ENCODE data around the gene LILRB2. TPM values are rescaled to one million over a fixed set of nuclear protein-coding genes. Genes with fewer than 3 reads are reported as not detected.

LILRB2 gene
- total and polyA plus RNA-seq, 2 donors (not counting 3 experiments of a cell fraction or from before 2014, with no cell fraction given), result not detected

- Histone ChIP-seq H3K79me2 (ENCODE audit: control insufficient read depth, insufficient read depth, low read length) (no peaks in the 10 kb centered on the region), H3K4me3 (replicated peaks in 1 of 3; ENCODE audit: insufficient read depth in 1 of 3, low read depth in 1 of 3, low read length in 3 of 3) (no peak overlapping the region), H3K9me1 (replicated peaks; ENCODE audit: control insufficient read depth, extremely low read depth, insufficient read depth, low read length) (no peaks in the 10 kb centered on the region), H4K20me1 (replicated peaks; ENCODE audit: control insufficient read depth, extremely low read depth, insufficient read depth, low read length) (no peaks in the 10 kb centered on the region), H3K27ac (ENCODE audit: insufficient read depth, low read depth, low read length) (no peak overlapping the region), H3K4me2 (ENCODE audit: insufficient read depth, low read length) (no peak overlapping the region), H3K9me3 (replicated peaks; ENCODE audit: control insufficient read depth, insufficient read depth, low read length) (no peaks in the 10 kb centered on the region), H3K36me3 (ENCODE audit: control insufficient read depth in 2 of 2, extremely low read depth in 1 of 2, insufficient read depth in 2 of 2, low read length in 2 of 2) (no peaks in the 10 kb centered on the region), H2AFZ (ENCODE audit: low read depth, low read length) (no peak overlapping the region), H3K27me3 (ENCODE audit: control insufficient read depth in 2 of 2, insufficient read depth in 2 of 2, low read length in 2 of 2) (no peaks in the 10 kb centered on the region), H3K9ac (replicated peaks; ENCODE audit: extremely low read depth, insufficient read depth, low read length) (no peak overlapping the region), H3K4me1 (ENCODE audit: control insufficient read depth, extremely low read depth, insufficient read depth, low read length) (no peaks in the 10 kb centered on the region)
- POLR2A ChIA-PET, result no interaction called here
- BruUV-seq (replicated peaks), result no TSS peak
- FAIRE-seq (no peak), DNase-seq (ENCODE audit: low read depth, low spot score) (no peak)
- TF ChIP-seq, protein P1, sequence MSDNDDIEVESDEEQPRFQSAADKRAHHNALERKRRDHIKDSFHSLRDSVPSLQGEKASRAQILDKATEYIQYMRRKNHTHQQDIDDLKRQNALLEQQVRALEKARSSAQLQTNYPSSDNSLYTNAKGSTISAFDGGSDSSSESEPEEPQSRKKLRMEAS (IDR thresholded peaks at IDR 0.05; ENCODE audit: insufficient read depth, insufficient read length), result no peak
- TF ChIP-seq POLR2A (IDR thresholded peaks at IDR 0.05; ENCODE audit: low read depth, low read length), result no peak
- no peak for TF ChIP-seq FOS (IDR thresholded peaks at IDR 0.05; ENCODE audit: borderline replicate concordance, insufficient read depth, low read length)
- TF ChIP-seq JUN (IDR thresholded peaks at IDR 0.05; ENCODE audit: borderline replicate concordance, insufficient read depth, insufficient read length, low read depth), result no peak
- no peak for TF ChIP-seq GATA2 (IDR thresholded peaks at IDR 0.05; ENCODE audit: insufficient read depth, insufficient read length, low read depth, low read length)
- TF ChIP-seq POLR2AphosphoS5 (IDR thresholded peaks at IDR 0.05; ENCODE audit: insufficient read depth, low read depth, low read length), result no peak
- TF ChIP-seq CTCF (IDR thresholded peaks at IDR 0.05; ENCODE audit: extremely low read depth in 1 of 2, insufficient read depth in 1 of 2, low read depth in 1 of 2, low read length in 2 of 2), result no peak
- TF ChIP-seq EZH2 (IDR thresholded peaks at IDR 0.05; ENCODE audit: borderline replicate concordance, low read depth, low read length, severe bottlenecking), result no peak
- TF ChIP-seq MYC (IDR thresholded peaks at IDR 0.05; ENCODE audit: low read depth, low read length), result no peak
- intact Hi-C loops (cut with micrococcal nuclease) (loop anchor here (5.0 kb wide), 1 partner anchor 333 kb away; the partner anchor contains the start of gene LILRB1), dilution Hi-C loops (cut with MboI; ENCODE audit: extremely low pct_ligation_motif_present, low sequenced_read_pairs) (no loop called here)
- CTCF ChIA-PET, result no interaction called here
These were observed 18.6 kb upstream of the LILRB2 start for GRCh38 chr19:54299515-54299914.

All from endothelial cell of umbilical vein (primary cell).